NT2/D1 (cell line): ENCODE measurements around the gene C9orf153.

ENCODE experiments used
- DNase-seq: peaks from one replicate; pipeline ENCODE4 v3.0.0-alpha.2; 2011; ENCODE audit warnings: low read depth, low spot score
- H3K27me3 ChIP-seq: 2 replicates; pipeline ENCODE4 v1.6.0; 2011; ENCODE audit warnings: mild to moderate bottlenecking; ENCODE audit not compliant: insufficient read length, insufficient read depth
- H3K36me3 ChIP-seq: 2 replicates; pipeline ENCODE4 v1.6.1; 2011; ENCODE audit warnings: mild to moderate bottlenecking, low read length, mixed read lengths; ENCODE audit not compliant: insufficient read depth, insufficient read length
- H3K4me1 ChIP-seq: 2 replicates; pipeline ENCODE4 v1.5.1; 2011; ENCODE audit not compliant: insufficient read depth, insufficient read length
- H3K4me3 ChIP-seq: 2 replicates; pipeline ENCODE4 v1.5.1; 2011; ENCODE audit warnings: low read depth; ENCODE audit not compliant: insufficient read length
- H3K9ac ChIP-seq: 2 replicates; pipeline ENCODE4 v1.6.0; 2011; ENCODE audit warnings: low read depth; ENCODE audit not compliant: insufficient read length
- H3K9me3 ChIP-seq: 2 replicates; pipeline ENCODE4 v1.5.1; 2011; ENCODE audit warnings: mild to moderate bottlenecking, low read length; ENCODE audit not compliant: insufficient read depth
- SUZ12 ChIP-seq: IDR thresholded peaks from 2 replicates; pipeline ENCODE4 v1.6.1; 2011; ENCODE audit not compliant: insufficient read length, insufficient read depth; ENCODE audit errors: extremely low read depth
- YY1 ChIP-seq: IDR thresholded peaks from 2 replicates; pipeline ENCODE4 v1.6.1; 2011; ENCODE audit not compliant: insufficient read length, insufficient read depth
- ZNF274 ChIP-seq: IDR thresholded peaks from 2 replicates; pipeline ENCODE4 v1.6.1; 2011; ENCODE audit warnings: mild to moderate bottlenecking, low read depth, low read length

C9orf153 gene

GRCh38 chr9:86288499-86289198, 29.2 kb upstream of the C9orf153 start:
- H3K4me1 ChIP-seq: no peaks in the 10 kb centered on the region
- H3K9me3 ChIP-seq: no peaks in the 10 kb centered on the region
- TF ChIP-seq ZNF274: no peak
- TF ChIP-seq YY1: no peak
- no peak for TF ChIP-seq SUZ12
- H3K9ac ChIP-seq: no peak overlapping the region
- no peak overlapping the region for H3K4me3 ChIP-seq
- no peaks in the 10 kb centered on the region for H3K36me3 ChIP-seq
- no peak for DNase-seq
- no peaks in the 10 kb centered on the region for H3K27me3 ChIP-seq

GRCh38 chr9:86287013-86287412, 27.6 kb upstream of the C9orf153 start:
- TF ChIP-seq YY1: no peak
- no peak for TF ChIP-seq ZNF274
- H3K9ac ChIP-seq: no peak overlapping the region
- H3K9me3 ChIP-seq: no peaks in the 10 kb centered on the region
- H3K36me3 ChIP-seq: no peaks in the 10 kb centered on the region
- peaks cover 4% of the 10 kb centered on the region for H3K27me3 ChIP-seq
- no peaks in the 10 kb centered on the region for H3K4me1 ChIP-seq
- peak; percentile 66 for DNase-seq
- no peak overlapping the region for H3K4me3 ChIP-seq

GRCh38 chr9:86286278-86286677, 26.8 kb upstream of the C9orf153 start:
- Histone ChIP-seq H3K9ac (no peak overlapping the region), H3K27me3 (peaks cover 4% of the 10 kb centered on the region), H3K4me1 (no peaks in the 10 kb centered on the region), H3K9me3 (no peaks in the 10 kb centered on the region), H3K36me3 (no peaks in the 10 kb centered on the region), H3K4me3 (no peak overlapping the region)
- no peak for DNase-seq
- TF ChIP-seq SUZ12: no peak
- TF ChIP-seq YY1: no peak
- no peak for TF ChIP-seq ZNF274

GRCh38 chr9:86285261-86285660, 25.8 kb upstream of the C9orf153 start:
- Histone ChIP-seq H3K9me3 (no peaks in the 10 kb centered on the region), H3K9ac (no peak overlapping the region), H3K36me3 (no peaks in the 10 kb centered on the region), H3K27me3 (peaks cover 4% of the 10 kb centered on the region), H3K4me1 (no peaks in the 10 kb centered on the region), H3K4me3 (no peak overlapping the region)
- DNase-seq: no peak
- no peak for TF ChIP-seq SUZ12
- TF ChIP-seq YY1: no peak
- no peak for TF ChIP-seq ZNF274

- peaks cover 4% of the 10 kb centered on the region for H3K27me3 ChIP-seq
- DNase-seq: no peak
- peak overlapping the region; percentile 97 for H3K4me3 ChIP-seq
- H3K36me3 ChIP-seq: peaks cover 20% of the 10 kb centered on the region
- TF ChIP-seq YY1 (no peak), ZNF274 (no peak), SUZ12 (no peak)
- no peaks in the 10 kb centered on the region for H3K9me3 ChIP-seq
- peak overlapping the region; percentile 73 for H3K9ac ChIP-seq
- H3K4me1 ChIP-seq: peaks cover 5% of the 10 kb centered on the region
Observed at GRCh38 chr9:86282979-86283535, 23.6 kb upstream of the C9orf153 start.

GRCh38 chr9:86282077-86282978, 22.9 kb upstream of the C9orf153 start, which contains the start of gene ISCA1:
ISCA1 (minus strand) TSS chr9:86282538; CDS start chr9:86282458, 80 bp downstream.
- H3K27me3 ChIP-seq: peaks cover 4% of the 10 kb centered on the region
- TF ChIP-seq YY1 (no peak), ZNF274 (no peak), SUZ12 (no peak)

More at GRCh38 chr9:86282077-86282978, 22.9 kb upstream of the C9orf153 start, which contains the start of gene ISCA1:
- H3K4me3 ChIP-seq: peak within 1 kb of the TSS; percentile 97
- no peaks in the 10 kb centered on the region for H3K9me3 ChIP-seq
- peaks cover 5% of the 10 kb centered on the region for H3K4me1 ChIP-seq
- peaks cover 24% of the 10 kb centered on the region for H3K36me3 ChIP-seq
- peak; percentile 94 for DNase-seq
- H3K9ac ChIP-seq: peak within 1 kb of the TSS; percentile 94
